AG08396 (cell line): ENCODE measurements around the gene POU2F1.
"Not testable (repeated sequence)": the region's sequence is repeated elsewhere in the genome, so short reads cannot be mapped to it uniquely, and the experiment has no call there.

Source experiments
- DNase-seq: peaks from one replicate; pipeline ENCODE4 v3.0.0; 2012; ENCODE audit warnings: low spot score, mixed read lengths

The POU2F1 gene

GRCh38 chr1:167231873-167232450, 11.3 kb downstream of the POU2F1 start:
- no peak for DNase-seq

GRCh38 chr1:167232801-167233200, 12.1 kb downstream of the POU2F1 start:
- no peak for DNase-seq

- DNase-seq: no peak
Measured at GRCh38 chr1:167233373-167233772, 12.7 kb downstream of the POU2F1 start.

GRCh38 chr1:167237000-167237399, 16.3 kb downstream of the POU2F1 start:
- DNase-seq: no peak

- no peak for DNase-seq
Measured at GRCh38 chr1:167238713-167239112, 18.0 kb downstream of the POU2F1 start.

- DNase-seq: no peak
Measured at GRCh38 chr1:167239257-167239656, 18.6 kb downstream of the POU2F1 start.

- DNase-seq: no peak
Measured at GRCh38 chr1:167244244-167244643, 23.6 kb downstream of the POU2F1 start.

GRCh38 chr1:167245168-167245567, 24.5 kb downstream of the POU2F1 start:
- DNase-seq: not testable (repeated sequence)

- no peak for DNase-seq
Measured at GRCh38 chr1:167246971-167247370, 26.3 kb downstream of the POU2F1 start.

GRCh38 chr1:167247754-167248153, 27.1 kb downstream of the POU2F1 start:
- DNase-seq: no peak

- DNase-seq: no peak
Measured at GRCh38 chr1:167248707-167249642, 28.3 kb downstream of the POU2F1 start.

GRCh38 chr1:167249702-167250101, 29.0 kb downstream of the POU2F1 start:
- DNase-seq: no peak

- DNase-seq: no peak
Measured at GRCh38 chr1:167250482-167250881, 29.8 kb downstream of the POU2F1 start.

- no peak for DNase-seq
Measured at GRCh38 chr1:167251472-167251871, 30.8 kb downstream of the POU2F1 start.

- DNase-seq: no peak
Measured at GRCh38 chr1:167252986-167253385, 32.3 kb downstream of the POU2F1 start.

- no peak for DNase-seq
Measured at GRCh38 chr1:167258858-167259257, 38.2 kb downstream of the POU2F1 start.

GRCh38 chr1:167262836-167263235, 42.1 kb downstream of the POU2F1 start:
- DNase-seq: no peak

GRCh38 chr1:167263344-167263743, 42.7 kb downstream of the POU2F1 start:
- DNase-seq: no peak

- DNase-seq: no peak
Measured at GRCh38 chr1:167263819-167264464, 43.3 kb downstream of the POU2F1 start.

GRCh38 chr1:167266965-167267364, 46.3 kb downstream of the POU2F1 start:
- no peak for DNase-seq

GRCh38 chr1:167268347-167268787, 47.7 kb downstream of the POU2F1 start:
- no peak for DNase-seq

- DNase-seq: no peak
Measured at GRCh38 chr1:167270349-167271092, 49.8 kb downstream of the POU2F1 start.
